Activated CD8-positive, alpha-beta memory T cell treated with anti-CD3 and anti-CD28 coated beads, Interleukin-2, amount 50 U/mL, for 48 hours (primary cell): ENCODE results near the gene THBD.
"Not testable (repeated sequence)": the region's sequence is repeated elsewhere in the genome, so short reads cannot be mapped to it uniquely, and the experiment has no call there.

Experiments used
- DNase-seq: peaks from one replicate; pipeline ENCODE4 v3.0.0-alpha.2; 2020

The THBD gene

GRCh38 chr20:23032056-23032749 lies 17.3 kb downstream of the THBD start:
- DNase-seq, result no peak

- DNase-seq, result peak; percentile 6
Measured at GRCh38 chr20:23031346-23031745, 18.1 kb downstream of the THBD start.

- no peak for DNase-seq
Measured at GRCh38 chr20:23029324-23029723, 20.1 kb downstream of the THBD start.

- no peak for DNase-seq
Measured at GRCh38 chr20:23028392-23028791, 21.1 kb downstream of the THBD start.

GRCh38 chr20:23027721-23028120 lies 21.8 kb downstream of the THBD start:
- DNase-seq, result no peak

- DNase-seq, result not testable (repeated sequence)
Measured at GRCh38 chr20:23025503-23025902, 24.0 kb downstream of the THBD start.

- DNase-seq, result no peak
Measured at GRCh38 chr20:23024701-23025100, 24.8 kb downstream of the THBD start.

GRCh38 chr20:23023621-23024177 lies 25.8 kb downstream of the THBD start:
- DNase-seq, result no peak

GRCh38 chr20:23022849-23023248 lies 26.6 kb downstream of the THBD start:
- DNase-seq, result no peak

GRCh38 chr20:23021951-23022350 lies 27.5 kb downstream of the THBD start:
- no peak for DNase-seq

GRCh38 chr20:23021541-23021940 lies 27.9 kb downstream of the THBD start:
- DNase-seq, result no peak

GRCh38 chr20:23020230-23021018 lies 29.0 kb downstream of the THBD start:
- no peak for DNase-seq

GRCh38 chr20:23019403-23019802 lies 30.1 kb downstream of the THBD start:
- DNase-seq, result no peak

GRCh38 chr20:23018941-23019340 lies 30.5 kb downstream of the THBD start:
- no peak for DNase-seq

- no peak for DNase-seq
Measured at GRCh38 chr20:23018432-23018831, 31.0 kb downstream of the THBD start.

- DNase-seq, result no peak
Measured at GRCh38 chr20:23017516-23017915, 32.0 kb downstream of the THBD start.

GRCh38 chr20:23013429-23013828 lies 36.0 kb downstream of the THBD start:
- DNase-seq, result no peak

- no peak for DNase-seq
Measured at GRCh38 chr20:23011008-23011721, 38.3 kb downstream of the THBD start.

GRCh38 chr20:23010096-23010495 lies 39.4 kb downstream of the THBD start:
- no peak for DNase-seq

GRCh38 chr20:23009636-23010035 lies 39.8 kb downstream of the THBD start:
- no peak for DNase-seq

- no peak for DNase-seq
Measured at GRCh38 chr20:23008667-23009066, 40.8 kb downstream of the THBD start.

- DNase-seq, result no peak
Measured at GRCh38 chr20:23007886-23008655, 41.4 kb downstream of the THBD start.

- DNase-seq, result no peak
Measured at GRCh38 chr20:23007462-23007861, 42.0 kb downstream of the THBD start.
